Loucy (cell line): ENCODE results near the gene MEAK7.

Experiments used
- CTCF ChIP-seq: fragments of 200-600 bp; sonication (generic); conservative IDR thresholded peaks from 2 replicates; pipeline ENCODE4 v1.5.1; 2014; ENCODE audit warnings: mild to moderate bottlenecking, antibody characterized with exemption, low read length
- EZH2phosphoT487 ChIP-seq: fragments of 200-600 bp; IDR thresholded peaks from 2 replicates; pipeline ENCODE4 v1.6.1; 2018; ENCODE audit warnings: antibody characterized with exemption, mild to moderate bottlenecking, moderate library complexity, borderline replicate concordance

GRCh38 chr16:84464116-84464515, 40.3 kb downstream of the MEAK7 start:
- TF ChIP-seq EZH2phosphoT487 (no peak), CTCF (no peak)
